WERI-Rb-1 (cell line): ENCODE data around the gene AFF2.

Experiments
- DNase-seq: peaks from one replicate; pipeline ENCODE4 v3.0.0-alpha.2; 2020
- H3K27ac ChIP-seq: fragments of 250-450 bp; sonication (Bioruptor Pico); 2 replicates; pipeline ENCODE4 v1.5.1; 2020; ENCODE audit warnings: mild to moderate bottlenecking, moderate library complexity
- H3K27me3 ChIP-seq: fragments of 250-450 bp; sonication (Bioruptor Pico); 2 replicates; pipeline ENCODE4 v1.5.1; 2021; ENCODE audit warnings: mild to moderate bottlenecking, low read depth, moderate library complexity; ENCODE audit not compliant: insufficient read depth, severe bottlenecking
- H3K36me3 ChIP-seq: fragments of 250-450 bp; sonication (Bioruptor Pico); 2 replicates; pipeline ENCODE4 v1.5.1; 2020; ENCODE audit warnings: mild to moderate bottlenecking, moderate library complexity
- H3K4me3 ChIP-seq: 2 replicates; pipeline ENCODE4 v1.5.1; 2011; ENCODE audit warnings: low read depth, mild to moderate bottlenecking, control low read depth, low read length
- H3K9me3 ChIP-seq: fragments of 250-450 bp; sonication (Bioruptor Pico); 2 replicates; pipeline ENCODE4 v1.5.1; 2021; ENCODE audit warnings: mild to moderate bottlenecking, moderate library complexity; ENCODE audit not compliant: severe bottlenecking
- TF ChIP-seq, protein P1 (sequence below): IDR thresholded peaks from 2 replicates; pipeline ENCODE4 v1.5.1; 2011; ENCODE audit warnings: low read depth, mild to moderate bottlenecking, control low read depth, inconsistent platforms, low read length

AFF2 gene

DNA sequence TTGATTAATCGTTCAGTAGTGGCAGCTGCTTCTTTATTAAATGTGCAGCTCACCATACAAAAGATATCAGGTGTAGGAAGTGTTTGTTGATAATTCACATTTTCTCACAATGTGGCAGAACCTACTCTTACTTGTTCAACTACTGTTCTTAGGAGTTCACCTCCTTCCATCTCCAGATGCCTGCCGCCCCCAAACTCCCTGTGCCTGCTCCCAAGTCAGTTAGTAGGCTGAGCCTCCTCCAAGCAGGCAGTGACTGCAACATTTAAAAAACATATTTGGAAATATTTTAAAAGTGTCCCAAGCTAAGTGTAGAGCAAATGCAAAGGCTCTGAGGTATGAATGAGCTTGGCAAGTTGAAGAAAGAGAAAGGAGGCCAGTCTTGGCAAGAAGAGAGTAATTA lies 100.2 kb downstream of the AFF2 start:
- Histone ChIP-seq H3K4me3 (peak overlapping the region; percentile 5), H3K27me3 (no peaks in the 10 kb centered on the region), H3K9me3 (no peaks in the 10 kb centered on the region), H3K27ac (peak overlapping the region; percentile 94), H3K36me3 (no peaks in the 10 kb centered on the region)
- DNase-seq, result peak; percentile 53
- TF ChIP-seq, protein P1, sequence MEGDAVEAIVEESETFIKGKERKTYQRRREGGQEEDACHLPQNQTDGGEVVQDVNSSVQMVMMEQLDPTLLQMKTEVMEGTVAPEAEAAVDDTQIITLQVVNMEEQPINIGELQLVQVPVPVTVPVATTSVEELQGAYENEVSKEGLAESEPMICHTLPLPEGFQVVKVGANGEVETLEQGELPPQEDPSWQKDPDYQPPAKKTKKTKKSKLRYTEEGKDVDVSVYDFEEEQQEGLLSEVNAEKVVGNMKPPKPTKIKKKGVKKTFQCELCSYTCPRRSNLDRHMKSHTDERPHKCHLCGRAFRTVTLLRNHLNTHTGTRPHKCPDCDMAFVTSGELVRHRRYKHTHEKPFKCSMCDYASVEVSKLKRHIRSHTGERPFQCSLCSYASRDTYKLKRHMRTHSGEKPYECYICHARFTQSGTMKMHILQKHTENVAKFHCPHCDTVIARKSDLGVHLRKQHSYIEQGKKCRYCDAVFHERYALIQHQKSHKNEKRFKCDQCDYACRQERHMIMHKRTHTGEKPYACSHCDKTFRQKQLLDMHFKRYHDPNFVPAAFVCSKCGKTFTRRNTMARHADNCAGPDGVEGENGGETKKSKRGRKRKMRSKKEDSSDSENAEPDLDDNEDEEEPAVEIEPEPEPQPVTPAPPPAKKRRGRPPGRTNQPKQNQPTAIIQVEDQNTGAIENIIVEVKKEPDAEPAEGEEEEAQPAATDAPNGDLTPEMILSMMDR, result no peak

DNA sequence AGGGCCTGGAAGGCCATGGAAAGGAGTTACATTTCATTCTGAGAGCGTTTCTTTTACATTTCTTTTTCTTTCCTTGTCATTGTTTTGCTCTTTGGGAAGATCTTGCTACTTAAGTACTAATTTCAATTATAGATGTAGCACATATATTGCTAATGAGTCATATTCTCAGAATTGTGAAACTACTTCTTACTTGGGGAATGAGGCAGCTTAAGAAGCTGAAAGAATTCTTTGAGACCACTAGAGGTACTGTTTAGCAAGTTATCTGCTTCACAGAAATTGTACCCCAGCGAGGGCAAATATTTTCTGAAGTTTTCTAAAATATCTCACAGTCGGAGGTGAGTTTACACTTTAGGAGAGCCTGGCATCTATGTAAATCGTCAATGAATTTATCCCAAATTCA lies 100.6 kb downstream of the AFF2 start:
- H3K9me3 ChIP-seq, result no peaks in the 10 kb centered on the region
- no peak overlapping the region for H3K4me3 ChIP-seq
- TF ChIP-seq, protein P1, result no peak
- no peak for DNase-seq
- peak overlapping the region; percentile 94 for H3K27ac ChIP-seq
- no peaks in the 10 kb centered on the region for H3K36me3 ChIP-seq
- H3K27me3 ChIP-seq, result no peaks in the 10 kb centered on the region

DNA sequence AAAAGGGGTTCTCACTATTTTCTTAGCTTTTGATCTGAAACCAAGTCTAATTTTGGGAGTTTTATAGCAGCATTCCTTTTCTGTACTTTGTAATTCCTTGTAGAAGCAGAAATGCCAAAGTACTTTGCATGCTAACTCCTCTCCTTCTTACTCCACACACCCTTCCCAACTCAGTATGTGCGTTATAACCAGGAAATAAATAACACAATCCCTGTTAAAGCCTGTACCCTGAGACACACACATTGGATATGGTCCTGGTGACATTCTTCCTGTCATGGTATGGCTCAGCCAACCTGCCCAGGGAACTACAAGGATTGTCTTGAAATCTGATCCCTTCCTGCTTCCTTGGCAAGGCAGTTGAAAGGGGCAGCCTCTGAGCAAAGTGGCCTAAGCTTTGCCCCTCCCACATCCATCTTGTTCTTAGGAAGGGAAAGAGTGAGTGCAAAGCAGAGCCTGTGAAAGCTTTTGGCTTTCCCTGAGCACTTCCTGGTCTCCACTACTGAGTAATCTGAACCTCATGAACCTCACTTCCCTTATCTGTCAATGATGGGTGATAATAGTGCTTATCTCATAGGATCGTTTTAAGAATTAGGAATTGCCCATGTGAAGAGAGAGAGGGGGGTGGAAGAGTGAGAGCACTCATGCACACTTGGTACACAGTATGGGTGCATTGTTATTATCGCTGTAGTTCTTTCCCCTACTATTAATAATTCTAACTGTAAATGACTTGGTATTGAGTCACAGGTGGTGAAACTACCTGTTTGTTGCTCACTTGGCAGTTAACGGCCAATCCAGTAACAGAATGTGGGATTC lies 109.3 kb downstream of the AFF2 start:
- Histone ChIP-seq H3K27me3 (no peaks in the 10 kb centered on the region), H3K4me3 (no peak overlapping the region), H3K27ac (no peak overlapping the region), H3K9me3 (no peaks in the 10 kb centered on the region), H3K36me3 (no peaks in the 10 kb centered on the region)
- peak; percentile 51 for DNase-seq
- TF ChIP-seq, protein P1, result no peak

DNA sequence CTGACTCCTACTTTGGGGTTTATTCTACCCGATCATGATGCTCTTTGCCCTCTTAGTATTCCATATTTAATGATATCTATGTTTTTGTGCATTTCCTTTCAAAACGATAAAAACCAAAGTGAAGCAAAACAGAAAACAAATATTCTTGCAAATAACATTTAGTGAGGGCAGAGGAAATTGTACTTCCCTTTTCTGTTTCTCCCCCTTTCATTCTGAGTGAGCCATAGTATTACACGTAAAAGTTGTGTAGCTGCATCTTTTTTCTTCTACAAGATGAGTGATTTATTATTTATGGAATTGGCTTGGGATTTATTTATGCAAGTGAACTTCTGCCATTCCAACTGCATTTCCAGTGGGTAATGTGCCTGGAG lies 109.9 kb downstream of the AFF2 start:
- DNase-seq, result no peak

DNA sequence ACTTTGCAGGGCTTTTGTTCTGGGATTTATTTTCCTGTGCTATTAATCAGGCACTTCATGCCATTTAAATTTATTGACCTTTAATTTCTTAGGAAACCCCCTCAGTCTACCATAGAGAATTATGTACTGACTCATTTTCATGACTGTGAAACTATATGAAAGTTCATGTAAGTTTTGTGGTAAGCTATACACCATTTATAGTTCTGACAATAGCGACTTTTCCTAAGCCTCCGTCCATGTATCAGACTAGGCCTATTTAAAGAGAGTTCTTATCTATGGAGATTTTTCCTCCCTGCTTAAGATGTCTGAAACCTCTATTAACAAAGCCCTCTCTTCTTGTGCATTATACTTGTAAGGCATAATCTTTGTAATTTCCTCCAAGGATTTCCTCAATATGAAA lies 111.6 kb downstream of the AFF2 start:
- H3K27me3 ChIP-seq, result no peaks in the 10 kb centered on the region
- DNase-seq, result no peak
- TF ChIP-seq, protein P1, result no peak
- H3K27ac ChIP-seq, result peak overlapping the region; percentile 16
- H3K9me3 ChIP-seq, result no peaks in the 10 kb centered on the region
- no peak overlapping the region for H3K4me3 ChIP-seq
- H3K36me3 ChIP-seq, result no peaks in the 10 kb centered on the region

More for the DNA sequence above, 109.9 kb downstream of the AFF2 start:
- Histone ChIP-seq H3K36me3 (no peaks in the 10 kb centered on the region), H3K9me3 (no peaks in the 10 kb centered on the region), H3K27me3 (no peaks in the 10 kb centered on the region), H3K4me3 (no peak overlapping the region), H3K27ac (no peak overlapping the region)
- TF ChIP-seq, protein P1, result no peak

DNA sequence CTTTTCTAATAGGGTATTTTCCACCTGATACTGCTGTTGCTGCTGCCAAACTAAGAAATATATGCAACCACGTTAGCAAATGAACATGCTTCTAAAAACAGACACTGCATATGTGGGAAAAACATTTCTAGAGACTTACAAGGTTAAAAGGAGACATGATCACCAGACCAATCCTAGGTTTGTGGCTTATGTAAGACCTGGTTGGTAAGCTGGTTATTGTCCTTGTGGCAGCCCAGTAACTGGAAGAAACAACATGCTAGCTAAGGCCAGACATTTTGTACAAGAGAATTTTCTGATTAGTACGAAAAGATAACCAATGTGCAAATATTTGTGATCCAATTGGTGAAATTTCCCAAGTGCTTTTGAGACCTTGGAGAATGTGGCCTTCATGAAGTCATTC lies 112.0 kb downstream of the AFF2 start:
- Histone ChIP-seq H3K27me3 (no peaks in the 10 kb centered on the region), H3K9me3 (no peaks in the 10 kb centered on the region), H3K27ac (no peak overlapping the region; the same call in 1 of the 2 replicates), H3K4me3 (no peak overlapping the region), H3K36me3 (no peaks in the 10 kb centered on the region)
- TF ChIP-seq, protein P1, result no peak
- no peak for DNase-seq
